Vagina (tissue), 2 donors: ENCODE results near the gene IL36A.

Experiments used
- CTCF ChIP-seq, 3 experiments: fragments of 450-650 bp in 2 of 3; fragments of 200-600 bp in 1 of 3; sonication (generic) in 1 of 3; IDR thresholded peaks; one replicate each; pipeline ENCODE4 v1.5.1; 2017 to 2019; ENCODE audit warnings: antibody characterized with exemption in 3 of 3, mild to moderate bottlenecking in 2 of 3, moderate library complexity in 2 of 3
- POLR2A ChIP-seq, 2 donors: fragments of 450-650 bp; IDR thresholded peaks; one replicate each; pipeline ENCODE4 v1.6.1; 2017; ENCODE audit warnings: antibody characterized with exemption in 2 of 2, mild to moderate bottlenecking in 2 of 2, moderate library complexity in 2 of 2
- POLR2AphosphoS5 ChIP-seq, 2 donors: sonication (generic); formaldehyde crosslinking; IDR thresholded peaks; one replicate each; pipeline ENCODE4 v1.9.0; 2017; ENCODE audit warnings: antibody characterized with exemption in 2 of 2, mild to moderate bottlenecking in 2 of 2, low read depth in 1 of 2; ENCODE audit not compliant: insufficient read depth in 1 of 2

DNA sequence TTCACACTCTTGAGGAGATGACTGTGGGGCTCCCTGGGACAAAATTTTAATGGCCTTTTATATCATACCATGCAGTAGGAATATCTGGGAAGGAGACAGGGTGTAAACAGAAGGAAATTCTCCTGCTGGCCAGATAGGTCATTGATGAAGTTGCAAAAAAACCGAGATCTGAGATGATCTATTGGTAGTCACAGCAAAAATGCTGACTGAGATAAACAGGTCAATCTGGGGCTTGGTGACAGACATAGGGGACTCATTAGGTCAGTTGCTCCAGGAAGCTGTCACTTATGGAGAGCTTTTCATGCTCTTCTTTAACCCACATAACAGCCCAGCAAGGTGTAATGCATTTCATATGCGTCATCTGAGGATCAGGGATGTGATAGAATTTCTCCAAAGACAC, 2.6 kb upstream of the IL36A start:
- TF ChIP-seq CTCF (IDR thresholded peaks at IDR 0.05) (no peak), POLR2A (IDR thresholded peaks at IDR 0.05) (no peak), POLR2AphosphoS5 (IDR thresholded peaks at IDR 0.05; ENCODE audit: insufficient read depth in 1 of 2, low read depth in 1 of 2) (no peak)
